Astrocyte of the spinal cord (primary cell): ENCODE results near the gene ATG16L2.
"Not testable (repeated sequence)": the region's sequence is repeated elsewhere in the genome, so short reads cannot be mapped to it uniquely, and the experiment has no call there.

Source experiments
- DNase-seq: peaks from one replicate; pipeline ENCODE4 v3.0.0; 2011; ENCODE audit warnings: low read depth, low spot score
- H3K4me3 ChIP-seq: 2 replicates; pipeline ENCODE4 v1.5.1; 2011; ENCODE audit warnings: low read depth, mild to moderate bottlenecking, low read length, moderate library complexity
- CTCF ChIP-seq: IDR thresholded peaks from 2 replicates; pipeline ENCODE4 v1.5.1; 2012; ENCODE audit warnings: low read depth, mild to moderate bottlenecking, low read length, inconsistent platforms
- in situ Hi-C: cut with HindIII; loops from 2 replicates; pipeline ENCODE4 v1.10.0; 2017; ENCODE audit warnings: low sequenced_read_pairs

Gene ATG16L2

GRCh38 chr11:72856551-72857345 lies 42.5 kb downstream of the ATG16L2 start:
- DNase-seq = peak; percentile 17
- no peak for TF ChIP-seq CTCF
- no peak overlapping the region for H3K4me3 ChIP-seq
- in situ Hi-C loops = no loop called here

GRCh38 chr11:72858267-72858666 lies 44.1 kb downstream of the ATG16L2 start:
- DNase-seq, in situ Hi-C loops, H3K4me3 ChIP-seq: not testable (repeated sequence)

- no peak overlapping the region for H3K4me3 ChIP-seq
- TF ChIP-seq CTCF = no peak
- no peak for DNase-seq
- in situ Hi-C loops = no loop called here
Measured at GRCh38 chr11:72859126-72859525, 44.9 kb downstream of the ATG16L2 start.

- H3K4me3 ChIP-seq = no peak overlapping the region
- no peak for TF ChIP-seq CTCF
- no peak for DNase-seq
- in situ Hi-C loops = no loop called here
Measured at GRCh38 chr11:72860010-72860409, 45.8 kb downstream of the ATG16L2 start.

GRCh38 chr11:72860592-72860991 lies 46.4 kb downstream of the ATG16L2 start:
- no peak overlapping the region for H3K4me3 ChIP-seq
- no peak for DNase-seq
- in situ Hi-C loops = no loop called here
- TF ChIP-seq CTCF = no peak

- TF ChIP-seq CTCF = no peak
- DNase-seq = no peak
- no peak overlapping the region for H3K4me3 ChIP-seq
- in situ Hi-C loops = no loop called here
Measured at GRCh38 chr11:72863091-72863490, 48.9 kb downstream of the ATG16L2 start.

- no peak for DNase-seq
- no peak for TF ChIP-seq CTCF
- in situ Hi-C loops = no loop called here
Measured at GRCh38 chr11:72863916-72864315, 49.7 kb downstream of the ATG16L2 start.

More at GRCh38 chr11:72863916-72864315, 49.7 kb downstream of the ATG16L2 start:
- no peak overlapping the region for H3K4me3 ChIP-seq
